ENCODE measurements around the gene GJB5.

DNA sequence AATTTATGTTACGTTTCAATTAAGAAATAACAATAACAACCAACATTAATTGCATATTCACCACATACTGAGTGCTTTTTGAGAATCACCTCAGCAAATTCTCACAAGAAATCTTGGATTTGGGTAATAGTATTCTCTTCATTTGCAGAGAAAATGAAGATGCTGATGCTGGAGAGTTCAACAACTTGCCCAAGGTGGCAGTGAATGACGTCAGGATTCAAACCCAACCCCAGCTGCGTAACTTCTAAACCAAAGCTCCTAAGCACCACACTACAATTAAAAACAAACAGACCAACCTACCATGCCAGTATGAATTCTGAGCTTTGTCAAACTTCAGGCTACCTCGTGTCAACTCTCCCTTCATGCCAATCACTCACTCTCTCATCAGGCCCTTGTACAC lies 46.7 kb upstream of the GJB5 start:
- TF ChIP-seq CTCF (conservative IDR thresholded peaks at IDR 0.05 in 1 of 2, IDR thresholded peaks at IDR 0.05 in 1 of 2; ENCODE audit: extremely low read depth in 1 of 2, insufficient read depth in 1 of 2, low read depth in 1 of 2, low read length in 2 of 2) (no peak), EZH2 (IDR thresholded peaks at IDR 0.05; ENCODE audit: borderline replicate concordance, low read length) (no peak)
